Left renal pelvis (tissue), 4 donors: ENCODE data around the gene STOML1. TPM values are rescaled to one million over a fixed set of nuclear protein-coding genes. Genes with fewer than 3 reads are reported as not detected.
A peak's percentile ranks its signal among the peaks of the same experiment; 100 is the strongest.
"Not testable (repeated sequence)": the region's sequence is repeated elsewhere in the genome, so short reads cannot be mapped to it uniquely, and the experiment has no call there.

ENCODE experiments used
- DNase-seq, 4 donors: peaks; one replicate each; pipeline ENCODE4 v3.0.0-alpha.2; 2013; ENCODE audit warnings: low read depth in 4 of 4, low spot score in 3 of 4
- polyA plus RNA-seq, 4 donors: library from polyadenylated mRNA; unstranded; fragments of 120-200 nt; gene quantifications; one replicate each; pipeline ENCODE4 v1.2.1, GENCODE V29; 2013; ENCODE audit not compliant: insufficient read length in 4 of 4

The STOML1 gene
- polyA plus RNA-seq, 4 donors: 11.6 to 14.9 (median 12.7) TPM

GRCh38 chr15:73988445-73988969 is 3.6 kb downstream of the STOML1 start:
- DNase-seq: no peak

GRCh38 chr15:73987681-73988444 is 4.2 kb downstream of the STOML1 start:
- no peak for DNase-seq

- DNase-seq: no peak
Observed at GRCh38 chr15:73987250-73987649, 4.8 kb downstream of the STOML1 start.

- DNase-seq: no peak
Observed at GRCh38 chr15:73986776-73987056, 5.4 kb downstream of the STOML1 start.

GRCh38 chr15:73986055-73986775 is 5.9 kb downstream of the STOML1 start:
- no peak for DNase-seq

- no peak for DNase-seq
Observed at GRCh38 chr15:73985101-73985873, 6.8 kb downstream of the STOML1 start.

GRCh38 chr15:73984208-73984979 is 7.7 kb downstream of the STOML1 start:
- no peak for DNase-seq

- DNase-seq: no peak
Observed at GRCh38 chr15:73983773-73984172, 8.3 kb downstream of the STOML1 start.

GRCh38 chr15:73983211-73983727 is 8.8 kb downstream of the STOML1 start:
- DNase-seq: no peak

GRCh38 chr15:73982222-73982962 is 9.7 kb downstream of the STOML1 start:
- DNase-seq: peak in 2 of 4 donors; percentile 56 to 58

- DNase-seq: no peak
Observed at GRCh38 chr15:73981761-73982221, 10.3 kb downstream of the STOML1 start.

GRCh38 chr15:73979636-73980035 is 12.5 kb downstream of the STOML1 start:
- DNase-seq: no peak

- no peak for DNase-seq
Observed at GRCh38 chr15:73978896-73979295, 13.2 kb downstream of the STOML1 start.

GRCh38 chr15:73975440-73976125 is 16.5 kb downstream of the STOML1 start:
- DNase-seq: not testable (repeated sequence)

GRCh38 chr15:73973683-73974200 is 18.4 kb downstream of the STOML1 start:
- not testable (repeated sequence) for DNase-seq

- DNase-seq: peak in 2 of 4 donors; percentile 78 to 83
Observed at GRCh38 chr15:73972984-73973682, 19.0 kb downstream of the STOML1 start.

- no peak for DNase-seq
Observed at GRCh38 chr15:73969151-73969759, 22.8 kb downstream of the STOML1 start.

GRCh38 chr15:73968461-73968860 is 23.6 kb downstream of the STOML1 start:
- DNase-seq: no peak
